ENCODE results near the gene ERBB4. TPM values are rescaled to one million over a fixed set of nuclear protein-coding genes. Genes with fewer than 3 reads are reported as not detected.

ERBB4 gene
- total RNA-seq, 2 experiments from 2014 or later, result not detected

DNA sequence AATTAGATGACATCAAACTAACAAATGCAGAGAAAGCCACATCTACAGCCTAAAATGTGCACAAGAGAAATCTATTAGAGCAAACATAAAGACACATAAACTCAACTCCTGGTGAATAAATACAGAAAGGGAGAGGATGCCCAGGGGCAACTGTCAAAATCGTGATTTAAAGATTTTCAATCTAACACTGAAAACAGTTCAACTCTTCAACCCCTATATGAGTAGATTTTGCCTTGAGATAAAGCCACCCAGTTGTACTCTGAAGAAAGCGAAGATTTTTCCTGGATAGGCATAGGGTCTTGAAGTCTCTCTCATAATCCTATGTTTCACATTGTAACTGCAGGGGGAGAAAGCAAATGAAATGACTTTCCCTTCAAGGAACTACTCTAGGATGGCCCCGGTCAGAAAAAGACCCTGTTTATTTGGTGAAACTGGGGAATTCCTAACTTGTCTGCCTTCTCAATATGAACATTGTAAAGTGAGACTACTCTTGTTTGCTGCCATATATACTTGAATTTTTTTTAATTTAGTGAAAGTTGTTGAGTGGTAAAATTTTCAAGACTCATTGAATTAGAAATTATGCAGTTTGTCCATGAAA is 226.7 kb downstream of the ERBB4 start:
- Mint-ChIP-seq H3K4me3 (no peak overlapping the region), H3K27me3 (no peaks in the 10 kb centered on the region), H3K4me1 (ENCODE audit: low read depth) (no peaks in the 10 kb centered on the region), H3K36me3 (ENCODE audit: low read depth) (no peaks in the 10 kb centered on the region), H3K9me3 (no peaks in the 10 kb centered on the region), H3K27ac (no peak overlapping the region)
- DNase-seq, result no peak
- ChIA-PET POLR2A (no interaction called here), CTCF (no interaction called here)
- H3K27me3 ChIP-seq (ENCODE audit: control insufficient read depth in 1 of 2, insufficient read depth in 2 of 2, low read length in 2 of 2), result no peaks in the 10 kb centered on the region
- no peaks in the 10 kb centered on the region for H3K9me3 ChIP-seq (ENCODE audit: control insufficient read depth in 1 of 2, insufficient read depth in 1 of 2, low read length in 2 of 2)
- no peak overlapping the region for H3K27ac ChIP-seq (ENCODE audit: low read depth in 1 of 2, low read length in 2 of 2)
- no peaks in the 10 kb centered on the region for H3K36me3 ChIP-seq (ENCODE audit: insufficient read depth, low read length)
- intact Hi-C loops (cut with DNase I, micrococcal nuclease), result no loop called here
- TF ChIP-seq, protein P1, sequence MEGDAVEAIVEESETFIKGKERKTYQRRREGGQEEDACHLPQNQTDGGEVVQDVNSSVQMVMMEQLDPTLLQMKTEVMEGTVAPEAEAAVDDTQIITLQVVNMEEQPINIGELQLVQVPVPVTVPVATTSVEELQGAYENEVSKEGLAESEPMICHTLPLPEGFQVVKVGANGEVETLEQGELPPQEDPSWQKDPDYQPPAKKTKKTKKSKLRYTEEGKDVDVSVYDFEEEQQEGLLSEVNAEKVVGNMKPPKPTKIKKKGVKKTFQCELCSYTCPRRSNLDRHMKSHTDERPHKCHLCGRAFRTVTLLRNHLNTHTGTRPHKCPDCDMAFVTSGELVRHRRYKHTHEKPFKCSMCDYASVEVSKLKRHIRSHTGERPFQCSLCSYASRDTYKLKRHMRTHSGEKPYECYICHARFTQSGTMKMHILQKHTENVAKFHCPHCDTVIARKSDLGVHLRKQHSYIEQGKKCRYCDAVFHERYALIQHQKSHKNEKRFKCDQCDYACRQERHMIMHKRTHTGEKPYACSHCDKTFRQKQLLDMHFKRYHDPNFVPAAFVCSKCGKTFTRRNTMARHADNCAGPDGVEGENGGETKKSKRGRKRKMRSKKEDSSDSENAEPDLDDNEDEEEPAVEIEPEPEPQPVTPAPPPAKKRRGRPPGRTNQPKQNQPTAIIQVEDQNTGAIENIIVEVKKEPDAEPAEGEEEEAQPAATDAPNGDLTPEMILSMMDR (IDR thresholded peaks at IDR 0.05), result no peak
- ATAC-seq (ENCODE audit: poor library complexity), result no peak
- H3K4me1 ChIP-seq (ENCODE audit: insufficient read depth, low read length), result no peaks in the 10 kb centered on the region
- H3K4me3 ChIP-seq (ENCODE audit: low read length), result no peak overlapping the region

DNA sequence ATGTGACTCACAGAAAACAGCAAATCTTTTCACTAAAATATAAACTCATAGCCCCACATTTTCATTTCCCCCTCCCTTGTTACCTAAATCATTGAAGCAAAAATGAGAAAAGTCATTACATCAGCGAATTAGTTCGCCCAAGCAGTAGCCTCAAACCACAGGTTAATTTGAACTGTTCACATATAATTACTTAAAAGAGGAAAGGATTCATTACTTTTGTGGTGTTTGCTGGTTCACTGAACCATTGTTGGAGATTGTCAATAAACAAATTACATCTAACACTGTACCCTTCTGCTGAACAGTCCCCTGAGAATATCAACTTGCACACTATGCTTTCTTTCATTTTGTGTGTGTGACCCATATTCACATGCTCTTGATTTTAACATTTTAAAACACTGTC is 238.7 kb downstream of the ERBB4 start:
- ATAC-seq (ENCODE audit: poor library complexity), result no peak

DNA sequence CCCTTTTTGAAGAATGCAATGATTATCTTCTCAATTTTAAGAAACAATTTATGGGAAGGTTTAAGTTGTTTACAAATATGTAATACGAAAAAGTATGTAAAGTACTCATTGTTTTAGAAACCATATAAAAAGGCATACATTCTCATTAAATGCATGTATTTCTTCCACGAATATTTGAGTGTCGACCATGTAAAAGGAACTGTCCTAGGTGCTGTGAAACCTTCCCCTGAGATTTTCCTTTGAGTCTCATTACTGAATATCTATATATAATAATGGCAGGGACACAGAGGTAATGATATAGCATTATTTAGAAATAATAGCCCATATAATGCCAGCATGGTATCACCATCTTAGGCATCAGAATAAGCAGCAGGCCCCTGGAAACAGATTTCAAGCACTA is 239.3 kb downstream of the ERBB4 start:
- intact Hi-C loops (cut with DNase I, micrococcal nuclease), result no loop called here
- CTCF ChIA-PET, result no interaction called here
- Histone ChIP-seq H3K4me3 (ENCODE audit: low read length) (no peak overlapping the region), H3K27me3 (ENCODE audit: control insufficient read depth in 1 of 2, insufficient read depth in 2 of 2, low read length in 2 of 2) (no peaks in the 10 kb centered on the region), H3K27ac (ENCODE audit: low read depth in 1 of 2, low read length in 2 of 2) (no peak overlapping the region), H3K36me3 (ENCODE audit: insufficient read depth, low read length) (no peaks in the 10 kb centered on the region), H3K9me3 (ENCODE audit: control insufficient read depth in 1 of 2, insufficient read depth in 1 of 2, low read length in 2 of 2) (no peaks in the 10 kb centered on the region), H3K4me1 (ENCODE audit: insufficient read depth, low read length) (no peaks in the 10 kb centered on the region)
- DNase-seq, result no peak
- TF ChIP-seq, protein P1 (IDR thresholded peaks at IDR 0.05), result no peak
- Mint-ChIP-seq H3K36me3 (ENCODE audit: low read depth) (no peaks in the 10 kb centered on the region), H3K9me3 (peaks cover 4% of the 10 kb centered on the region), H3K4me3 (no peak overlapping the region), H3K27me3 (no peaks in the 10 kb centered on the region), H3K27ac (no peak overlapping the region), H3K4me1 (ENCODE audit: low read depth) (no peaks in the 10 kb centered on the region)
- POLR2A ChIA-PET, result no interaction called here
- no peak for ATAC-seq (ENCODE audit: poor library complexity)

More for the DNA sequence above, 238.7 kb downstream of the ERBB4 start:
- H3K27ac ChIP-seq (ENCODE audit: low read depth in 1 of 2, low read length in 2 of 2), result no peak overlapping the region
- H3K4me1 ChIP-seq (ENCODE audit: insufficient read depth, low read length), result no peaks in the 10 kb centered on the region
- H3K4me3 ChIP-seq (ENCODE audit: low read length), result no peak overlapping the region
- Mint-ChIP-seq H3K9me3 (peaks cover 4% of the 10 kb centered on the region), H3K4me3 (no peak overlapping the region), H3K27ac (no peak overlapping the region), H3K4me1 (ENCODE audit: low read depth) (no peaks in the 10 kb centered on the region), H3K36me3 (ENCODE audit: low read depth) (no peaks in the 10 kb centered on the region), H3K27me3 (no peaks in the 10 kb centered on the region)
- TF ChIP-seq, protein P1 (IDR thresholded peaks at IDR 0.05), result no peak
- H3K9me3 ChIP-seq (ENCODE audit: control insufficient read depth in 1 of 2, insufficient read depth in 1 of 2, low read length in 2 of 2), result no peaks in the 10 kb centered on the region
- intact Hi-C loops (cut with DNase I, micrococcal nuclease), result no loop called here
- no peaks in the 10 kb centered on the region for H3K27me3 ChIP-seq (ENCODE audit: control insufficient read depth in 1 of 2, insufficient read depth in 2 of 2, low read length in 2 of 2)
- ChIA-PET POLR2A (no interaction called here), CTCF (no interaction called here)
- DNase-seq, result no peak
- no peaks in the 10 kb centered on the region for H3K36me3 ChIP-seq (ENCODE audit: insufficient read depth, low read length)

All from CD4-positive, alpha-beta T cell (primary cell).